Activated CD8-positive, alpha-beta T cell treated with anti-CD3 and anti-CD28 coated beads for 36 hours (primary cell): Measurements from ENCODE around the gene ROBO2. TPM values are rescaled to one million over a fixed set of nuclear protein-coding genes. Genes with fewer than 3 reads are reported as not detected.

Experiments used
- ATAC-seq: fragments of 200-7000 bp; cut with Tn5 transposase; one replicate; pipeline ENCODE4 v1.10.0; 2021; ENCODE audit warnings: mild to moderate bottlenecking, moderate library complexity
- CTCF ChIA-PET: fragments of 350-600 bp; sonication (Branson Sonifier 250); formaldehyde crosslinking; loops from one replicate; lab custom pipeline; 2021; ENCODE audit warnings: antibody characterized with exemption; lab: Charles Lee
- POLR2A ChIA-PET: fragments of 350-600 bp; sonication (Branson Sonifier 250); formaldehyde crosslinking; loops from one replicate; lab custom pipeline; 2021; ENCODE audit warnings: antibody characterized with exemption; lab: Charles Lee
- DNase-seq: peaks from one replicate; pipeline ENCODE4 v3.0.0-alpha.2; 2020
- H3K27ac Mint-ChIP-seq: one replicate; pipeline ENCODE4 v1.8.0; 2021; ENCODE audit warnings: mild to moderate bottlenecking, mixed read lengths
- H3K27me3 Mint-ChIP-seq: one replicate; pipeline ENCODE4 v1.8.0; 2021; ENCODE audit warnings: mixed read lengths
- H3K36me3 Mint-ChIP-seq: one replicate; pipeline ENCODE4 v1.8.0; 2021; ENCODE audit warnings: low read depth, mixed read lengths
- H3K4me1 Mint-ChIP-seq: one replicate; pipeline ENCODE4 v1.8.0; 2021; ENCODE audit warnings: low read depth, mixed read lengths
- H3K4me3 Mint-ChIP-seq: one replicate; pipeline ENCODE4 v1.8.0; 2021; ENCODE audit warnings: mild to moderate bottlenecking, moderate library complexity, mixed read lengths
- H3K9me3 Mint-ChIP-seq: one replicate; pipeline ENCODE4 v1.8.0; 2021; ENCODE audit warnings: mixed read lengths
- intact Hi-C: fragments of 100-400 bp; cut with micrococcal nuclease; formaldehyde crosslinking; loops from one replicate; pipeline ENCODE4 v1.10.0; 2022
- total RNA-seq, 2 experiments: library from RNA; stranded (reverse); gene quantifications; one replicate each; pipeline ENCODE4 v1.2.3, GENCODE V29; 2021
- TF ChIP-seq, protein P1 (sequence below): fragments of 200-600 bp; IDR thresholded peaks from one replicate; pipeline ENCODE4 v1.8.0; 2022; ENCODE audit warnings: antibody characterized with exemption, mild to moderate bottlenecking

Gene ROBO2
- total RNA-seq, 2 experiments from 2014 or later: not detected

DNA sequence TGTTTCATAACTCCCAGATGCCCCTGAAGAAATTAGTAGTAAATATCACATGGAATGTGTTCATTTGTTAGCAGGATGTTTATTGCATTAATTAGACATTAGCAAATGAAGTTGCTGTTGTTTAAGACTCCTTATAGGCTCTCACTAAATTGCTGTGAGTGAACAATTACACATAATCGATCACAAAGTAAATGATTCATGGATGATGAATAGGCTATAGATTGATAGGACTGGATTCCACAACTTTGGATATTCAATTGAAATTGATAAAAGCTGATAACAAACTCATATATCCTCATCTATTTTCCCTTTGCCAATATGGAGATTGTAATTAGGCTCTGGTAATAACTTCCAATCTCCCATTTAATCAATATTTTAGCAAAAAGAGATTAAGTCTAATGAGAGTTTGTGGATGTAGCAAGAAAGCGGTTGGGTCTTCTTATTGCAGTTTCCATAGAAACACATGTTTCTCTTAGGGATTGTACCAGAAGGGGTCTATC, 555.5 kb downstream of the ROBO2 start:
- Mint-ChIP-seq H3K27me3 (no peaks in the 10 kb centered on the region), H3K9me3 (peaks cover 6% of the 10 kb centered on the region), H3K36me3 (no peaks in the 10 kb centered on the region), H3K4me3 (no peak overlapping the region), H3K27ac (no peak overlapping the region), H3K4me1 (no peaks in the 10 kb centered on the region)
- POLR2A ChIA-PET: no interaction called here
- no peak for ATAC-seq
- CTCF ChIA-PET: no interaction called here
- intact Hi-C loops: no loop called here
- DNase-seq: no peak
- TF ChIP-seq, protein P1, sequence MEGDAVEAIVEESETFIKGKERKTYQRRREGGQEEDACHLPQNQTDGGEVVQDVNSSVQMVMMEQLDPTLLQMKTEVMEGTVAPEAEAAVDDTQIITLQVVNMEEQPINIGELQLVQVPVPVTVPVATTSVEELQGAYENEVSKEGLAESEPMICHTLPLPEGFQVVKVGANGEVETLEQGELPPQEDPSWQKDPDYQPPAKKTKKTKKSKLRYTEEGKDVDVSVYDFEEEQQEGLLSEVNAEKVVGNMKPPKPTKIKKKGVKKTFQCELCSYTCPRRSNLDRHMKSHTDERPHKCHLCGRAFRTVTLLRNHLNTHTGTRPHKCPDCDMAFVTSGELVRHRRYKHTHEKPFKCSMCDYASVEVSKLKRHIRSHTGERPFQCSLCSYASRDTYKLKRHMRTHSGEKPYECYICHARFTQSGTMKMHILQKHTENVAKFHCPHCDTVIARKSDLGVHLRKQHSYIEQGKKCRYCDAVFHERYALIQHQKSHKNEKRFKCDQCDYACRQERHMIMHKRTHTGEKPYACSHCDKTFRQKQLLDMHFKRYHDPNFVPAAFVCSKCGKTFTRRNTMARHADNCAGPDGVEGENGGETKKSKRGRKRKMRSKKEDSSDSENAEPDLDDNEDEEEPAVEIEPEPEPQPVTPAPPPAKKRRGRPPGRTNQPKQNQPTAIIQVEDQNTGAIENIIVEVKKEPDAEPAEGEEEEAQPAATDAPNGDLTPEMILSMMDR: no peak

DNA sequence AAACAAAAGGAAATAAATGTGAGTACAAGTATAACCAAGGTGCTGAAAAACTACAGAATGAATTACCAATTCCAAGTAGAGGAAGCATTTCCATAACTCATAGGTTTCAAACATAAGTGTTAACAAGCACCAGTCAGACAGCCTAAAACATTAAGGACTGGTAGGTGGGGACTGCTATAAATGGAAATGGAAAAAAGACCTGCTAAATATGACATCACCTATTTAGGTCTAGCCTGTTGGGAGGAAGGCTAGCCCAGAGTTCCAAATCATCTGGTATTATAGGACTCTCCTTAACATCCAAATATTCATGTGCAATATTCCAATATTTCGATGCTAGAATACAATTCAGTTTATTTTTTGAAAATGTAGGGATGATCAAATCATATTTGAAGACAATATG, 560.0 kb downstream of the ROBO2 start:
- ChIA-PET POLR2A (no interaction called here), CTCF (no interaction called here)
- H3K9me3 Mint-ChIP-seq: peaks cover 12% of the 10 kb centered on the region
- H3K27me3 Mint-ChIP-seq: no peaks in the 10 kb centered on the region
- no peaks in the 10 kb centered on the region for H3K4me1 Mint-ChIP-seq
- intact Hi-C loops: no loop called here
- DNase-seq (no peak), ATAC-seq (no peak)
- H3K27ac Mint-ChIP-seq: no peak overlapping the region
- TF ChIP-seq, protein P1: no peak
- no peak overlapping the region for H3K4me3 Mint-ChIP-seq
- no peaks in the 10 kb centered on the region for H3K36me3 Mint-ChIP-seq

DNA sequence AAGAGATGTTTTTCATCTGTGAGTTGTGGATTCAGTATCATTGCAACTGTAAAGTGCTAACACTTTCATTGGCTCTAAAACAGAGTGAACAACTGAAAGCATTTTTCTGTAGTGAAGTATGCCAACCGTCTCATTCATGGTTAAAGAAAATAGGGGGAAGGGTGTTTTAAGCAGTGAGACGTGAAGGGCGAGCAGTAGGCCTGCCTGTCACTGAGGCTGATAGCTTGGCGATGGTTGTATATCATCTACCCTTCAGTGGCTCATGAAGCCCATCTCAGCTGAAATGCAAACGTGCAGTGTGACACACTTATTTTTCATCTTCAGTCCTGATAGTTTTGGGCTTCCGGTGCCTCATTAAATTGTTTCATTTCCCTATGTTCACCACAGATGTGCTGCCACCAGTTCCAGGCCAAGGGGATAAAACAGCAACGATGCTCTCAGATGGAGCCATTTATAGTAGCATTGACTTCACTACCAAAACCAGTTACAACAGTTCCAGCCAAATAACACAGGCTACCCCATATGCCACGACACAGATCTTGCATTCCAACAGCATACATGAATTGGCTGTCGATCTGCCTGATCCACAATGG, 562.0 kb downstream of the ROBO2 start:
- no peak for DNase-seq
- intact Hi-C loops: no loop called here
- Mint-ChIP-seq H3K9me3 (peaks cover 13% of the 10 kb centered on the region), H3K36me3 (no peaks in the 10 kb centered on the region), H3K27me3 (no peaks in the 10 kb centered on the region), H3K27ac (no peak overlapping the region), H3K4me3 (no peak overlapping the region), H3K4me1 (no peaks in the 10 kb centered on the region)
- CTCF ChIA-PET: no interaction called here
- ATAC-seq: no peak
- POLR2A ChIA-PET: no interaction called here
- TF ChIP-seq, protein P1: no peak

DNA sequence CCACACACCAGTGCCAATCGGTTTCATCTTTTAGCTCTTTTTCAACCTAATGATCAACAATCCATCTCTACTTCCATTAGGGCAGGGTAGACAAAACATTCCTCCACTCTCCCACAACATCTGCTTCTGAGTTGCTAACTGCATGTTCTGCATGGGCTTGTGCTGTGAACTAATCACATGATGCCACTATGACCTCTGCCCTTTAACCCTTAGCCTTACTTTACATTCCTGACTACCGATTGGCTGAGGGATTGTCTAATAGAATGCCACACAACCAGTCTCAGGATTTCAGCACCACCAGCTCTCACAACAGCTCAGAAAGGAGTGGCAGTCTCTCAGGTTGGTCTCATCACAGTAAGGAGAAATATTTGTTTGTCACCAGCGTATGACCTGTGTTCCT, 562.8 kb downstream of the ROBO2 start:
- H3K4me3 Mint-ChIP-seq: no peak overlapping the region
- no peaks in the 10 kb centered on the region for H3K4me1 Mint-ChIP-seq
- peaks cover 13% of the 10 kb centered on the region for H3K9me3 Mint-ChIP-seq
- ATAC-seq: no peak
- no peak for DNase-seq
- ChIA-PET POLR2A (no interaction called here), CTCF (no interaction called here)
- no peaks in the 10 kb centered on the region for H3K27me3 Mint-ChIP-seq
- H3K36me3 Mint-ChIP-seq: no peaks in the 10 kb centered on the region
- TF ChIP-seq, protein P1: no peak
- intact Hi-C loops: no loop called here
- H3K27ac Mint-ChIP-seq: no peak overlapping the region

DNA sequence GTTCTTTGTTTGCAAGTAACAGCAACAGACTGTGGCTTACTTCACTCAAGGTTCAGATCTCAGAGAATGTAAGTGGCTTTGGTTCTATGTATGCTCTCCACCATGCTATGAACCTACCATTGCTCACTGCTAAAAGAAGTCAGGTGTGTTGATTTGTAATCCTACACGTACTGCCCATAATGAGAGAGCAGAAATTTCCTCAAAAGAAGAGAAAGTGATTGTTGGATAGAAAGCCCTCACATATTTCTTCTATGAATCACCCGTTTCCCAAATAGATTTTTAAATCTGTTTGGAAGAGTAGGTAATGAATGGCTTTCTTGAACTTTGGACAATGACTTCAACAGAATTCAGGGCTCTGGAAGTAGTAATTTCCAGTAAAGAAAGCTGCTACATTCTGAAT, 565.4 kb downstream of the ROBO2 start:
- POLR2A ChIA-PET: no interaction called here
- intact Hi-C loops: no loop called here
- CTCF ChIA-PET: no interaction called here

More for the DNA sequence above, 565.4 kb downstream of the ROBO2 start:
- no peaks in the 10 kb centered on the region for H3K27me3 Mint-ChIP-seq
- no peak overlapping the region for H3K4me3 Mint-ChIP-seq
- no peak for ATAC-seq
- H3K36me3 Mint-ChIP-seq: no peaks in the 10 kb centered on the region
- no peak overlapping the region for H3K27ac Mint-ChIP-seq
- no peak for DNase-seq
- peaks cover 10% of the 10 kb centered on the region for H3K9me3 Mint-ChIP-seq
- no peaks in the 10 kb centered on the region for H3K4me1 Mint-ChIP-seq
- TF ChIP-seq, protein P1: no peak
